SU-DHL-6 (cell line): ENCODE measurements around the gene NPM1.

ENCODE experiments used
- H2AFZ ChIP-seq: fragments of 200-600 bp; sonication (generic); 2 replicates; pipeline ENCODE4 v1.6.1; 2014; ENCODE audit warnings: low read depth, mild to moderate bottlenecking, moderate library complexity, mixed read lengths, antibody characterized with exemption, low read length; ENCODE audit not compliant: severe bottlenecking
- H3F3A ChIP-seq: fragments of 200-600 bp; shearing (Covaris generic); 2 replicates; pipeline ENCODE4 v1.6.0; 2016; ENCODE audit warnings: antibody characterized with exemption, mild to moderate bottlenecking; ENCODE audit not compliant: insufficient read depth
- H3K27ac ChIP-seq: fragments of 200-600 bp; sonication (generic); 2 replicates; pipeline ENCODE4 v1.5.1; 2016; ENCODE audit warnings: low read depth, mild to moderate bottlenecking, low read length, moderate library complexity, mixed read lengths
- H3K27me3 ChIP-seq: fragments of 200-600 bp; sonication (generic), shearing (Covaris generic); 2 replicates; pipeline ENCODE4 v1.6.0; 2014; ENCODE audit warnings: mild to moderate bottlenecking, low read length
- H3K36me3 ChIP-seq: fragments of 200-600 bp; sonication (generic); 2 replicates; pipeline ENCODE4 v1.6.1; 2014; ENCODE audit warnings: mild to moderate bottlenecking, low read length, mixed read lengths
- H3K4me2 ChIP-seq: fragments of 300-600, 200-600 bp; shearing (Covaris generic), sonication (generic); 2 replicates; pipeline ENCODE4 v1.6.0; 2014; ENCODE audit warnings: low read length, low read depth, mild to moderate bottlenecking; ENCODE audit not compliant: poor library complexity, severe bottlenecking
- H3K4me3 ChIP-seq: fragments of 200-600 bp; sonication (generic); 2 replicates; pipeline ENCODE4 v1.5.1; 2014; ENCODE audit warnings: antibody characterized with exemption, low read length, mild to moderate bottlenecking, mixed read lengths; ENCODE audit not compliant: insufficient read depth, poor library complexity, severe bottlenecking
- H3K79me2 ChIP-seq: fragments of 200-600 bp; sonication (generic); 2 replicates; pipeline ENCODE4 v1.6.1; 2014; ENCODE audit warnings: mild to moderate bottlenecking, low read length, moderate library complexity; ENCODE audit not compliant: insufficient read depth
- H3K9ac ChIP-seq: fragments of 200-600 bp; sonication (generic); 2 replicates; pipeline ENCODE4 v1.7.0; 2014; ENCODE audit warnings: mild to moderate bottlenecking, low read length
- H3K9me2 ChIP-seq: fragments of 200-600 bp; sonication (generic); replicated peaks from 2 replicates; pipeline ENCODE4 v1.6.1; 2014; ENCODE audit warnings: low read length; ENCODE audit not compliant: insufficient read depth
- H3K9me3 ChIP-seq: fragments of 200-600 bp; sonication (generic); 2 replicates; pipeline ENCODE4 v1.6.1; 2014; ENCODE audit warnings: low read length, mixed read lengths; ENCODE audit not compliant: insufficient read depth
- H4K20me1 ChIP-seq: fragments of 200-600 bp; sonication (generic); 2 replicates; pipeline ENCODE4 v1.6.1; 2014; ENCODE audit warnings: low read depth, mild to moderate bottlenecking, antibody characterized with exemption, low read length, moderate library complexity, mixed read lengths
- EZH2phosphoT487 ChIP-seq: fragments of 200-600 bp; sonication (generic), shearing (Covaris generic); conservative IDR thresholded peaks from 2 replicates; pipeline ENCODE4 v1.6.1; 2018; ENCODE audit warnings: mild to moderate bottlenecking, antibody characterized with exemption, low read length, moderate library complexity, mixed read lengths
- TF ChIP-seq, protein P1 (sequence below): fragments of 200-600 bp; sonication (generic); IDR thresholded peaks from one replicate; pipeline ENCODE4 v1.5.1; 2017; ENCODE audit warnings: antibody characterized with exemption, mild to moderate bottlenecking, low read length, moderate library complexity; ENCODE audit not compliant: insufficient read depth, poor library complexity, severe bottlenecking

The NPM1 gene

DNA sequence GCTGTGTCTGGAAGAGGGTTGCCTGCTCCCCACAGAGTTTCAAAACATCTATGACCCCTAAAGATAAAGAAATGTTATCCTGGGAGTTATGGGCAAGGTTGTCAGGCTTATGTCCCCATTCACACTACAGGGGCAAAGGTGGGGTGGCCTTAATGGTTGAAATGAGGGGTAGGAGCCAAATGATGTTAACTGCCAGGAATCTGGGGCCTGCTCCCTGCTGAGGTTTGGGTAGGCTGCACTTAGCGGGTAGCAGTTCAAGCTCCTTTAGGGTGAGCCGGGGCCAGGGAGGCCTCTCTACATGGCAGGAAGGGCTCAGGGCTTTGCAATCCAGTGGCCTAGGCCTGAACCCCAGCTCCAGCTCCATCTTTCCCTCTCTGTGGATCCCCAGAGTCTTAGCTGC lies 34.8 kb downstream of the NPM1 start:
- no peak overlapping the region for H2AFZ ChIP-seq
- no peaks in the 10 kb centered on the region for H4K20me1 ChIP-seq
- H3K27ac ChIP-seq: no peak overlapping the region
- peaks cover 8% of the 10 kb centered on the region; the same call in 1 of the 2 replicates for H3F3A ChIP-seq
- H3K4me3 ChIP-seq: no peak overlapping the region
- H3K9me3 ChIP-seq: no peaks in the 10 kb centered on the region
- H3K27me3 ChIP-seq: no peaks in the 10 kb centered on the region
- no peaks in the 10 kb centered on the region for H3K9me2 ChIP-seq
- TF ChIP-seq, protein P1, sequence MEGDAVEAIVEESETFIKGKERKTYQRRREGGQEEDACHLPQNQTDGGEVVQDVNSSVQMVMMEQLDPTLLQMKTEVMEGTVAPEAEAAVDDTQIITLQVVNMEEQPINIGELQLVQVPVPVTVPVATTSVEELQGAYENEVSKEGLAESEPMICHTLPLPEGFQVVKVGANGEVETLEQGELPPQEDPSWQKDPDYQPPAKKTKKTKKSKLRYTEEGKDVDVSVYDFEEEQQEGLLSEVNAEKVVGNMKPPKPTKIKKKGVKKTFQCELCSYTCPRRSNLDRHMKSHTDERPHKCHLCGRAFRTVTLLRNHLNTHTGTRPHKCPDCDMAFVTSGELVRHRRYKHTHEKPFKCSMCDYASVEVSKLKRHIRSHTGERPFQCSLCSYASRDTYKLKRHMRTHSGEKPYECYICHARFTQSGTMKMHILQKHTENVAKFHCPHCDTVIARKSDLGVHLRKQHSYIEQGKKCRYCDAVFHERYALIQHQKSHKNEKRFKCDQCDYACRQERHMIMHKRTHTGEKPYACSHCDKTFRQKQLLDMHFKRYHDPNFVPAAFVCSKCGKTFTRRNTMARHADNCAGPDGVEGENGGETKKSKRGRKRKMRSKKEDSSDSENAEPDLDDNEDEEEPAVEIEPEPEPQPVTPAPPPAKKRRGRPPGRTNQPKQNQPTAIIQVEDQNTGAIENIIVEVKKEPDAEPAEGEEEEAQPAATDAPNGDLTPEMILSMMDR: no peak
- no peak for TF ChIP-seq EZH2phosphoT487
- no peaks in the 10 kb centered on the region for H3K79me2 ChIP-seq
- no peak overlapping the region for H3K4me2 ChIP-seq
- H3K9ac ChIP-seq: no peak overlapping the region
- H3K36me3 ChIP-seq: no peaks in the 10 kb centered on the region

- TF ChIP-seq, protein P1: no peak
- no peak for TF ChIP-seq EZH2phosphoT487
These were observed 35.4 kb downstream of the NPM1 start for GRCh38 chr5:171422902-171423663.

GRCh38 chr5:171424726-171425125 lies 37.1 kb downstream of the NPM1 start:
- Histone ChIP-seq H3K9me3 (no peaks in the 10 kb centered on the region), H3K27me3 (no peaks in the 10 kb centered on the region), H3F3A (no peaks in the 10 kb centered on the region), H3K36me3 (no peaks in the 10 kb centered on the region), H4K20me1 (no peaks in the 10 kb centered on the region), H2AFZ (no peak overlapping the region), H3K4me2 (no peak overlapping the region), H3K4me3 (no peak overlapping the region), H3K9ac (no peak overlapping the region), H3K79me2 (no peaks in the 10 kb centered on the region), H3K9me2 (no peaks in the 10 kb centered on the region), H3K27ac (no peak overlapping the region)
- TF ChIP-seq, protein P1: no peak
- no peak for TF ChIP-seq EZH2phosphoT487

More at GRCh38 chr5:171422902-171423663, 35.4 kb downstream of the NPM1 start:
- H3K79me2 ChIP-seq: no peaks in the 10 kb centered on the region
- H3F3A ChIP-seq: peaks cover 4% of the 10 kb centered on the region; the same call in 1 of the 2 replicates
- H4K20me1 ChIP-seq: no peaks in the 10 kb centered on the region
- no peaks in the 10 kb centered on the region for H3K36me3 ChIP-seq
- H3K27ac ChIP-seq: no peak overlapping the region
- no peaks in the 10 kb centered on the region for H3K27me3 ChIP-seq
- H3K4me3 ChIP-seq: no peak overlapping the region
- no peak overlapping the region for H2AFZ ChIP-seq
- no peaks in the 10 kb centered on the region for H3K9me2 ChIP-seq
- no peak overlapping the region for H3K9ac ChIP-seq
- no peak overlapping the region for H3K4me2 ChIP-seq
- H3K9me3 ChIP-seq: no peaks in the 10 kb centered on the region
